ENCODE measurements around the gene FOXJ1.

The FOXJ1 gene

DNA sequence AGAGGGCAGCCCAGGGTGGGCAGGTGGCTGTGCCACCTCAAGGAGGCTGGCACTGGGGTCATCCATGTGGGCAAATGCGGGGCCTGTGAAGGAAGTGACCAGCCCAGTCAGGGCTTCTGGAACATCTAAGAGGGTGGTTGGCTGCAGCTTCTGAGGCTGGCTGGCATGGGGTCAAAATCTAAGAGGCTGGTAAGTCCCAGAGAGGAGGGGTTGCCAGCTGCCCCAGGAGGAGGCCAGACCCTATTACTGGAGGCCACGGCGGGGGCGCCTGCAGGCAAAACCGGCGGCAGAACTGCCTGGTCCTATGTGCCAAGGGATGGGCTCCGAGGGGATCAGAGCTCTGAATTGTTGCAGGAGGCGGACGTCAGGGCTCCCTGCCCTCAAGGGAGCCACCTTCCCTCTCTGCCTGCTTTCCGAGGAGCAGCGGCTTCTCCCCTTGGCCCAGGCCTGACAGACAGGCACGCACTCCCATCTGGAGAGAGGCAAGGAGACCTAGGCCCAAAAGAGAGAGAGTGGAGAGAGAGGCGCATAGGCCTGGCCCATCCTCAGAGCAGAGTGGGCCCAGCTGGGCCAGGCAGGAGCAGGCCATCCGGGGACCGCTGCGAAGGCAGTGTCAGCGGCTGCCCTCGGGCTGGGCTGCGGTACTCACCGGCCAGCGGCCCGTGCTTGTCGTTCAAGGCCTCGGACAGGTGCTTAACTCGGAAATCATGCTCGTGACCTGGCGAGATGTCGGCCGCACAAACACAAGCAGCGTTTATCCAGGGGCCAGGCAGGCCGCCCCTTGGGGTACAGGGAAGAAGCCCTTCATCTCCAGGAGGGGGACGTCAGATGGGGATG lies 51.1 kb downstream of the FOXJ1 start:
- DNase-seq: no peak

DNA sequence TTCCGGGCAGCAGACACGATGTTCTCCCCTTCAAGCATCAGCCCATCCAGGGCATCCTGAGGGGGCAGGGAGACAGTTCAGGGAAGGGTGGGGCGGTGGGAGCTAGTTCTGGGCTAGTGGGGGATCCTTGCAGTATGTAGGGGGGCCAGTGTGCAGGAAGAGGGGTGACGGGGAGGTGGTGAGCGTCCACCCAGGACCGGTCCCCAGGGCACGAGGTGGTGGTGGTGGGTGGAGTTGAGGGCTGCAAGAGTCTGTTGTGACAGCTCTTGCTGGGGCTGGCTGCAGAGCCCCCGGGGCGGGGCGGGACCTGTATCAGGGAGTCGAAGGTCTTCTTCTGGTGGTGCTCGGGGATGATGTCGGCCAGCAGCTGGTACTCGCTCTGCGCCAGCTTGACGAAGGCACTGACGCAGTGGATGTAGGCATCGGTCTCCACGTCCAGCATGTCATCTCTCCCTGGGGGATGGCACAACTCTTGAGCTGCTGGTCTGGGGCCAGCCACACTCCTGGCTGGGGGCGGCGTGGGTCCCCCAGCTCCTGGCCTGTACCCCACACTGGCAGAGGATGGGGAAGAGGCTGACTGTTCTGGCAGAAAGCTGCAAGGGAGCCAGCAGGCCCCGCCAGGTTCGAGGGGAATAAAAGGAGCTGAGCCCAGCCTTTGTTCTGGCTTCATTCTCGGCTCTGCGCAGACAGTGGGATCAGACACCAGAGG lies 52.0 kb downstream of the FOXJ1 start:
- DNase-seq: no peak

DNA sequence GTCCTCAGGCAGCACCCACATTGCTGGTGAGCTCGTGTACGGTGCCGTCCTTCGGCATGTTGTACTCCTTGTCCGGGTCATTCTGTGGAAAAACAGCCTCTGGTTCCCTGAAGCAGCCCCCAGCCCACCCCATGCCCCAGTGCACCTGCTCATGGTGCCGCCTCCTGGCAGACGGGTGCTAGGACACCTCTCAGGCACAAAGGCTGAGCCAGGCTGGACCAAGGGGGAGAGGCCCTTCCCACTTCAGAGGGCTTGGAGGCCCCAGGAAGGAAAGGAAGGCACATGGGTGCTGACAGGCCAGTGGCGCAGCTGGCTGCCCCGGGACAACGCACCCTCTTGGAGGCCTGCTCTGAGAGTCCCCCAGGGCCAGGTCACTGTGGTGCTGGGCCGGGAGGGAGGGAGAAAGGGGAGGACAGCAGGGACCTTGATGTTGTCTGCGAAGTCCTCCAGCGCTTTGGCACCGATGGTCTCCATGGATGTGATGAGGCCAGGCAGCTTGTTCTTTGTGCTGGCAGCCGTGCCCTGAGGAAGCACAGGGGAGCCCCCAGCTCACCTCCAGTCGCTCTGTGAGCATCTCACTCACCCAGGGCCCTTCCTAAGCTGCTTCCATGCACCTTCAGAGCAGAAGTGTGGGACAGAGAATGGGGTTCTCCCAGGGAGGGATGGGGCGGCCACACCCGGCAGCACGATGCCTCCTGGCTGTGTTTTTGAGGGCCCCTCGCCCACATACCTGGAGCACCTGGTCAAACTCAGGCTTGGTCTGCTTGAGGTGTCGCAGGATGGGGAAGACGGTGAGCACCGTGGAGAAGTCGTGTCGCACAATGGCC lies 52.8 kb downstream of the FOXJ1 start:
- DNase-seq: no peak

DNA sequence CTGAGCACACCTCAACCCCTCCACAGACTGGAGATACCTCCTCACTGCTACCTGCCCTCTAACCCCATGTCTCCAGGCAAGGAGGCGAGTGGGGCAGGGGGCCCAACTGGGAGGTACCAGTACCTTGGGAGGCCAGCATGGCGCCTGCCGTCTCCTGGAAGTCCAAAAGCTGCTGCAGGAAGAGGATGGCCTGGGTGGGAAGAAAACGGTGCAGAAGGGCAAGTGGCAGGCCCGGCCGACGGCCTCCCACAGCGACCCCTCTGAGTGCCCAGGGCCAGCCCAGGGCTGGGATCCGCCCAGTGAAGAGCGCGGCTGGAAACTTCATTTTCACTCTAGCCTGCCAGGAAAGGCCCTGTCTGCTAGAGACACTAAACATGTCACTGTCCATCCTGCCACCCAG lies 53.5 kb downstream of the FOXJ1 start:
- DNase-seq: no peak

DNA sequence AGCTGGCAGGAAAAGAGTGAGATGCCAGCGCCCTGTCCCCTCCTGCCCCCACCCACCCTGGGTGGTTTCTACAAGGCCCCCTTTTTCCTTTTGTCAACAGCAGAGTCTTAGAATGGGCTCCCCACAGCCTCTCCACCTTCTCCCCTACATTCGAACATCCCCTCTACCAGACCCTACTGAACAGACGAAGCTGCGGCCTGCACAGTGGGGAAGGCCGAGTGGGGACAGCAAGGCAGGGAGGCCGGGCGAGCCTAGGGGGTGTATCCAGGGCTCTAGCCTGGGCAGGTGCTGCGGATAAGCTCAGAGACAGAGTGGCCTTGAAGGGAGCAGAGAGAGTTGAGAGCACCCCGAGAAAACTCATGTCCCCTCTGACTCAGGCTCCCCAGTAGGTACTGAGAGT lies 54.7 kb downstream of the FOXJ1 start:
- no peak for DNase-seq
